HepG2 (cell line): ENCODE data around the gene COL4A3. TPM values are rescaled to one million over a fixed set of nuclear protein-coding genes. Genes with fewer than 3 reads are reported as not detected.

Experiments
- ARID2 ChIP-seq: sonication (generic); formaldehyde crosslinking; IDR thresholded peaks from 2 replicates; pipeline ENCODE4 v1.8.1; 2022; ENCODE audit warnings: mild to moderate bottlenecking, missing genetic modification reagents, borderline replicate concordance
- ETV5 ChIP-seq: IDR thresholded peaks from 2 replicates; pipeline ENCODE4 v1.6.1; 2018; ENCODE audit warnings: missing biosample characterization, missing genetic modification reagents, inconsistent platforms, borderline replicate concordance
- KLF11 ChIP-seq: IDR thresholded peaks from 2 replicates; pipeline ENCODE4 v1.6.1; 2016; ENCODE audit warnings: missing compliant biosample characterization
- POGZ ChIP-seq: sonication (generic); formaldehyde crosslinking; IDR thresholded peaks from 2 replicates; pipeline ENCODE4 v1.4.0; 2020; ENCODE audit warnings: mild to moderate bottlenecking, missing genetic modification reagents
- RFXANK ChIP-seq: IDR thresholded peaks from 2 replicates; pipeline ENCODE4 v1.6.1; 2016
- SMAD3 ChIP-seq: sonication (generic); formaldehyde crosslinking; IDR thresholded peaks from 2 replicates; pipeline ENCODE4 v1.4.0; 2020; ENCODE audit warnings: missing genetic modification reagents
- SPEN ChIP-seq: sonication (generic); formaldehyde crosslinking; IDR thresholded peaks from 2 replicates; pipeline ENCODE4 v1.5.1; 2020; ENCODE audit warnings: low read depth, mild to moderate bottlenecking, missing genetic modification reagents
- TOE1 ChIP-seq: sonication (generic); formaldehyde crosslinking; IDR thresholded peaks from 2 replicates; pipeline ENCODE4 v1.4.0; 2020; ENCODE audit warnings: mild to moderate bottlenecking, missing genetic modification reagents
- ZBTB3 ChIP-seq: sonication (generic); formaldehyde crosslinking; IDR thresholded peaks from 2 replicates; pipeline ENCODE4 v1.4.0; 2020; ENCODE audit warnings: low read depth, mild to moderate bottlenecking, moderate library complexity, missing genetic modification reagents, borderline replicate concordance
- ZFP90 ChIP-seq: sonication (generic); formaldehyde crosslinking; IDR thresholded peaks from 2 replicates; pipeline ENCODE4 v1.8.0; 2022; ENCODE audit warnings: missing genetic modification reagents, mild to moderate bottlenecking, inconsistent platforms, borderline replicate concordance
- ZNF121 ChIP-seq: sonication (generic); formaldehyde crosslinking; IDR thresholded peaks from 2 replicates; pipeline ENCODE4 v1.5.0; 2020; ENCODE audit warnings: mild to moderate bottlenecking, missing genetic modification reagents
- ZNF234 ChIP-seq: sonication (generic); formaldehyde crosslinking; conservative IDR thresholded peaks from 2 replicates; pipeline ENCODE4 v1.5.1; 2020; ENCODE audit warnings: mild to moderate bottlenecking, missing genetic modification reagents
- ZNF24 ChIP-seq: fragments of 450-650 bp; IDR thresholded peaks from 2 replicates; pipeline ENCODE4 v1.6.1; 2017; ENCODE audit warnings: antibody characterized with exemption, mild to moderate bottlenecking
- ZNF260 ChIP-seq: sonication (generic); formaldehyde crosslinking; IDR thresholded peaks from 2 replicates; pipeline ENCODE4 v1.4.0; 2020; ENCODE audit warnings: missing genetic modification reagents, low read depth, mild to moderate bottlenecking, borderline replicate concordance
- ZNF331 ChIP-seq: sonication (generic); formaldehyde crosslinking; IDR thresholded peaks from 2 replicates; pipeline ENCODE4 v1.4.0; 2020; ENCODE audit warnings: missing genetic modification reagents
- ZNF34 ChIP-seq: sonication (generic); formaldehyde crosslinking; IDR thresholded peaks from 2 replicates; pipeline ENCODE4 v1.4.0; 2020; ENCODE audit warnings: mild to moderate bottlenecking, missing genetic modification reagents, borderline replicate concordance
- ZNF607 ChIP-seq: sonication (generic); formaldehyde crosslinking; IDR thresholded peaks from 2 replicates; pipeline ENCODE4 v1.5.1; 2020; ENCODE audit warnings: missing genetic modification reagents, mild to moderate bottlenecking, borderline replicate concordance
- ZNF629 ChIP-seq: sonication (generic); formaldehyde crosslinking; conservative IDR thresholded peaks from 2 replicates; pipeline ENCODE4 v1.5.0; 2020; ENCODE audit warnings: missing genetic modification reagents
- ZNF644 ChIP-seq: IDR thresholded peaks from 2 replicates; pipeline ENCODE4 v1.6.1; 2016; ENCODE audit warnings: low read depth
- ZNF879 ChIP-seq: sonication (generic); formaldehyde crosslinking; IDR thresholded peaks from 2 replicates; pipeline ENCODE4 v1.8.1; 2023; ENCODE audit warnings: missing genetic modification reagents
- polyA plus RNA-seq, 8 experiments: library from polyadenylated mRNA; depleted of rRNA in 3 of 8; stranded (reverse) in 7 of 8; unstranded in 1 of 8; fragments of >200 nt; fragmentation: Illumina TruSeq in 4 of 8; extraction: Trizol in 4 of 8; gene quantifications; 2 replicates each; pipeline versions ENCODE4 v1.2.1 to v1.2.3, GENCODE V29; 2011 to 2016; ENCODE audit warnings: low read depth in 4 of 8, missing spikeins in 1 of 8, mixed read lengths in 1 of 8; ENCODE audit not compliant: insufficient read depth in 1 of 8
- total RNA-seq, 5 experiments: library from RNA; depleted of rRNA; stranded (reverse); fragments of >200 nt; fragmentation: Illumina TruSeq; extraction: Trizol; gene quantifications; 2 replicates each; pipeline ENCODE4 v1.2.3, GENCODE V29; 2016; ENCODE audit warnings: low read depth in 1 of 5
- TF ChIP-seq, protein P1 (sequence below): sonication (generic); formaldehyde crosslinking; IDR thresholded peaks from 2 replicates; pipeline ENCODE4 v1.8.0; 2022; ENCODE audit warnings: missing genetic modification reagents, mild to moderate bottlenecking, borderline replicate concordance
- TF ChIP-seq, protein P2 (sequence below): sonication (generic); IDR thresholded peaks from 2 replicates; pipeline ENCODE4 v1.6.1; 2016; ENCODE audit warnings: low read depth, borderline replicate concordance
- TF ChIP-seq, protein P3 (sequence below): sonication (generic); formaldehyde crosslinking; IDR thresholded peaks from 2 replicates; pipeline ENCODE4 v1.4.0; 2020; ENCODE audit warnings: missing genetic modification reagents, borderline replicate concordance
- TF ChIP-seq, protein P4 (sequence below): sonication (generic); formaldehyde crosslinking; conservative IDR thresholded peaks from 2 replicates; pipeline ENCODE4 v1.8.1; 2023; ENCODE audit warnings: missing genetic modification reagents
- TF ChIP-seq, protein P5 (sequence below): sonication (generic); formaldehyde crosslinking; IDR thresholded peaks from 2 replicates; pipeline ENCODE4 v1.9.0; 2021; ENCODE audit warnings: missing genetic modification reagents, borderline replicate concordance
- TF ChIP-seq, protein P6 (sequence below): sonication (generic); formaldehyde crosslinking; IDR thresholded peaks from 2 replicates; pipeline ENCODE4 v1.8.1; 2023; ENCODE audit warnings: missing genetic modification reagents, mild to moderate bottlenecking, borderline replicate concordance

The COL4A3 gene
- total and polyA plus RNA-seq, 2 of the 13 experiments (the other 11 are each of a cell fraction or from before 2014, with no cell fraction given) = 0.02 TPM; not detected in 1

DNA sequence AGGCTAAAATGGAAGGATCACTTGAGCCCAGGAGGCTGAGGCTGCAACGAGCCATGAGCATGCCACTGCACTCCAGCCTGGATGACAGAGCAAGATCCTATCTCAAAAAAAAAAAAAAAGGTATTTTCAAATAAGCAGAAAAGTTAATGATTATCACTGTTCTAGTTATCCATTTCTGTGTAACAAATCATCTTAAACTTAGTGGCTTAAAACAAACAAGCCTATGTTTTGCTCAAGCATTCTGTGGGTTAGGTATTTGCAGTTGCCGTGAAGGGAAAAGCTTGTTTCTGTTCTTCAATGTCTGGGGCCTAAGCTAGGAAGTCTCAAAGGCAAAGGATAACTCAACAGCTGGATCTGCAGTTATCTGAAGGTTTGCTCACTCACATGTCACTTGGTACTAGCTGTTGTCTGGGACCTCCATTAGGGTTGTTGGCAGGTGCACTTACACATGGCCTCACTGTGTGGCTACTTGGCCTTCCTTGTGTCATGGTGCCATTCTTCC is 174.7 kb downstream of the COL4A3 start (continued):
- TF ChIP-seq, protein P1, sequence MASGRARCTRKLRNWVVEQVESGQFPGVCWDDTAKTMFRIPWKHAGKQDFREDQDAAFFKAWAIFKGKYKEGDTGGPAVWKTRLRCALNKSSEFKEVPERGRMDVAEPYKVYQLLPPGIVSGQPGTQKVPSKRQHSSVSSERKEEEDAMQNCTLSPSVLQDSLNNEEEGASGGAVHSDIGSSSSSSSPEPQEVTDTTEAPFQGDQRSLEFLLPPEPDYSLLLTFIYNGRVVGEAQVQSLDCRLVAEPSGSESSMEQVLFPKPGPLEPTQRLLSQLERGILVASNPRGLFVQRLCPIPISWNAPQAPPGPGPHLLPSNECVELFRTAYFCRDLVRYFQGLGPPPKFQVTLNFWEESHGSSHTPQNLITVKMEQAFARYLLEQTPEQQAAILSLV (CRISPR knock-in tag) = no peak
- TF ChIP-seq ZNF331 (CRISPR knock-in tag) = 0 out of 2 replicates have a peak, but pooled peaks have one; percentile 14
- TF ChIP-seq ZNF121 (CRISPR knock-in tag) = no peak
- TF ChIP-seq POGZ = peak; percentile 40; the same call in 1 of the 2 replicates
- no peak for TF ChIP-seq ZNF629 (CRISPR knock-in tag)
- TF ChIP-seq, protein P2, sequence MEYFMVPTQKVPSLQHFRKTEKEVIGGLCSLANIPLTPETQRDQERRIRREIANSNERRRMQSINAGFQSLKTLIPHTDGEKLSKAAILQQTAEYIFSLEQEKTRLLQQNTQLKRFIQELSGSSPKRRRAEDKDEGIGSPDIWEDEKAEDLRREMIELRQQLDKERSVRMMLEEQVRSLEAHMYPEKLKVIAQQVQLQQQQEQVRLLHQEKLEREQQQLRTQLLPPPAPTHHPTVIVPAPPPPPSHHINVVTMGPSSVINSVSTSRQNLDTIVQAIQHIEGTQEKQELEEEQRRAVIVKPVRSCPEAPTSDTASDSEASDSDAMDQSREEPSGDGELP = peak; percentile 70
- TF ChIP-seq ZNF260 (CRISPR knock-in tag) = no peak
- TF ChIP-seq, protein P3, sequence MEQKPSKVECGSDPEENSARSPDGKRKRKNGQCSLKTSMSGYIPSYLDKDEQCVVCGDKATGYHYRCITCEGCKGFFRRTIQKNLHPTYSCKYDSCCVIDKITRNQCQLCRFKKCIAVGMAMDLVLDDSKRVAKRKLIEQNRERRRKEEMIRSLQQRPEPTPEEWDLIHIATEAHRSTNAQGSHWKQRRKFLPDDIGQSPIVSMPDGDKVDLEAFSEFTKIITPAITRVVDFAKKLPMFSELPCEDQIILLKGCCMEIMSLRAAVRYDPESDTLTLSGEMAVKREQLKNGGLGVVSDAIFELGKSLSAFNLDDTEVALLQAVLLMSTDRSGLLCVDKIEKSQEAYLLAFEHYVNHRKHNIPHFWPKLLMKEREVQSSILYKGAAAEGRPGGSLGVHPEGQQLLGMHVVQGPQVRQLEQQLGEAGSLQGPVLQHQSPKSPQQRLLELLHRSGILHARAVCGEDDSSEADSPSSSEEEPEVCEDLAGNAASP (CRISPR knock-in tag) = peak; percentile 29; the same call in 1 of the 2 replicates
- TF ChIP-seq, protein P4, sequence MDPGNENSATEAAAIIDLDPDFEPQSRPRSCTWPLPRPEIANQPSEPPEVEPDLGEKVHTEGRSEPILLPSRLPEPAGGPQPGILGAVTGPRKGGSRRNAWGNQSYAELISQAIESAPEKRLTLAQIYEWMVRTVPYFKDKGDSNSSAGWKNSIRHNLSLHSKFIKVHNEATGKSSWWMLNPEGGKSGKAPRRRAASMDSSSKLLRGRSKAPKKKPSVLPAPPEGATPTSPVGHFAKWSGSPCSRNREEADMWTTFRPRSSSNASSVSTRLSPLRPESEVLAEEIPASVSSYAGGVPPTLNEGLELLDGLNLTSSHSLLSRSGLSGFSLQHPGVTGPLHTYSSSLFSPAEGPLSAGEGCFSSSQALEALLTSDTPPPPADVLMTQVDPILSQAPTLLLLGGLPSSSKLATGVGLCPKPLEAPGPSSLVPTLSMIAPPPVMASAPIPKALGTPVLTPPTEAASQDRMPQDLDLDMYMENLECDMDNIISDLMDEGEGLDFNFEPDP (CRISPR knock-in tag) = no peak
- no peak for TF ChIP-seq TOE1 (CRISPR knock-in tag)
- TF ChIP-seq, protein P5, sequence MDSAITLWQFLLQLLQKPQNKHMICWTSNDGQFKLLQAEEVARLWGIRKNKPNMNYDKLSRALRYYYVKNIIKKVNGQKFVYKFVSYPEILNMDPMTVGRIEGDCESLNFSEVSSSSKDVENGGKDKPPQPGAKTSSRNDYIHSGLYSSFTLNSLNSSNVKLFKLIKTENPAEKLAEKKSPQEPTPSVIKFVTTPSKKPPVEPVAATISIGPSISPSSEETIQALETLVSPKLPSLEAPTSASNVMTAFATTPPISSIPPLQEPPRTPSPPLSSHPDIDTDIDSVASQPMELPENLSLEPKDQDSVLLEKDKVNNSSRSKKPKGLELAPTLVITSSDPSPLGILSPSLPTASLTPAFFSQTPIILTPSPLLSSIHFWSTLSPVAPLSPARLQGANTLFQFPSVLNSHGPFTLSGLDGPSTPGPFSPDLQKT (CRISPR knock-in tag) = no peak
- TF ChIP-seq SPEN (CRISPR knock-in tag) = no peak
- peak; percentile 21; the same call in 1 of the 2 replicates for TF ChIP-seq RFXANK (CRISPR knock-in tag)
- TF ChIP-seq ZFP90 (CRISPR knock-in tag) = no peak
- no peak for TF ChIP-seq ZBTB3 (CRISPR knock-in tag)
- peak; percentile 46; the same call in 1 of the 2 replicates for TF ChIP-seq ARID2 (CRISPR knock-in tag)
- TF ChIP-seq ZNF879 (CRISPR knock-in tag) = no peak
- no peak for TF ChIP-seq ZNF24
- no peak for TF ChIP-seq ZNF34
- peak; percentile 82 for TF ChIP-seq ZNF644 (CRISPR knock-in tag)
- no peak for TF ChIP-seq SMAD3
- no peak for TF ChIP-seq ZNF607 (CRISPR knock-in tag)
- no peak for TF ChIP-seq ZNF234 (CRISPR knock-in tag)
- no peak for TF ChIP-seq KLF11 (CRISPR knock-in tag)
- TF ChIP-seq, protein P6, sequence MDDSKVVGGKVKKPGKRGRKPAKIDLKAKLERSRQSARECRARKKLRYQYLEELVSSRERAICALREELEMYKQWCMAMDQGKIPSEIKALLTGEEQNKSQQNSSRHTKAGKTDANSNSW = no peak
- no peak for TF ChIP-seq ETV5 (CRISPR knock-in tag)
